HepG2 (cell line): Measurements from ENCODE around the gene SNRPD3. TPM values are rescaled to one million over a fixed set of nuclear protein-coding genes. Genes with fewer than 3 reads are reported as not detected.

Experiments used
- FOXO4 ChIP-seq: sonication (generic); formaldehyde crosslinking; conservative IDR thresholded peaks from 2 replicates; pipeline ENCODE4 v1.8.1; 2023; ENCODE audit warnings: missing genetic modification reagents
- POGK ChIP-seq: sonication (generic); formaldehyde crosslinking; conservative IDR thresholded peaks from 2 replicates; pipeline ENCODE4 v1.8.0; 2022; ENCODE audit warnings: mild to moderate bottlenecking, moderate library complexity, missing genetic modification reagents
- PTBP1 ChIP-seq: fragments of 200-400 bp; formaldehyde crosslinking; IDR thresholded peaks from 2 replicates; pipeline ENCODE4 v1.6.1; 2018; ENCODE audit warnings: low read length, low read depth; ENCODE audit not compliant: poor library complexity, severe bottlenecking
- RFXAP ChIP-seq: sonication (generic); formaldehyde crosslinking; IDR thresholded peaks from 2 replicates; pipeline ENCODE4 v1.4.0; 2020; ENCODE audit warnings: missing genetic modification reagents, borderline replicate concordance
- TGIF2 ChIP-seq: IDR thresholded peaks from 2 replicates; pipeline ENCODE4 v1.6.1; 2016; ENCODE audit warnings: control low read depth, missing compliant biosample characterization
- UBTF ChIP-seq: sonication (generic); formaldehyde crosslinking; IDR thresholded peaks from 2 replicates; pipeline ENCODE4 v1.4.0; 2020; ENCODE audit warnings: mild to moderate bottlenecking, missing genetic modification reagents
- ZMAT3 ChIP-seq: sonication (generic); formaldehyde crosslinking; conservative IDR thresholded peaks from 2 replicates; pipeline ENCODE4 v1.7.0; 2021; ENCODE audit warnings: missing genetic modification reagents
- ZNF337 ChIP-seq: sonication (generic); formaldehyde crosslinking; IDR thresholded peaks from 2 replicates; pipeline ENCODE4 v1.5.1; 2020; ENCODE audit warnings: missing genetic modification reagents, low read depth, mild to moderate bottlenecking, borderline replicate concordance
- ZNF776 ChIP-seq: sonication (generic); formaldehyde crosslinking; IDR thresholded peaks from 2 replicates; pipeline ENCODE4 v1.4.0; 2020; ENCODE audit warnings: mild to moderate bottlenecking, missing genetic modification reagents
- ZNF777 ChIP-seq: sonication (generic); formaldehyde crosslinking; IDR thresholded peaks from 2 replicates; pipeline ENCODE4 v1.4.0; 2020; ENCODE audit warnings: missing genetic modification reagents
- ZUFSP ChIP-seq: sonication (generic); formaldehyde crosslinking; IDR thresholded peaks from 2 replicates; pipeline ENCODE4 v1.9.0; 2021; ENCODE audit warnings: missing genetic modification reagents, mild to moderate bottlenecking, borderline replicate concordance
- polyA plus RNA-seq, 8 experiments: library from polyadenylated mRNA; depleted of rRNA in 3 of 8; stranded (reverse) in 7 of 8; unstranded in 1 of 8; fragments of >200 nt; fragmentation: Illumina TruSeq in 4 of 8; extraction: Trizol in 4 of 8; gene quantifications; 2 replicates each; pipeline versions ENCODE4 v1.2.1 to v1.2.3, GENCODE V29; 2011 to 2016; ENCODE audit warnings: low read depth in 4 of 8, missing spikeins in 1 of 8, mixed read lengths in 1 of 8; ENCODE audit not compliant: insufficient read depth in 1 of 8
- total RNA-seq, 5 experiments: library from RNA; depleted of rRNA; stranded (reverse); fragments of >200 nt; fragmentation: Illumina TruSeq; extraction: Trizol; gene quantifications; 2 replicates each; pipeline ENCODE4 v1.2.3, GENCODE V29; 2016; ENCODE audit warnings: low read depth in 1 of 5
- TF ChIP-seq, protein P1 (sequence below): sonication (generic); formaldehyde crosslinking; IDR thresholded peaks from 2 replicates; pipeline ENCODE4 v1.4.0; 2020; ENCODE audit warnings: missing genetic modification reagents
- TF ChIP-seq, protein P2 (sequence below): sonication (generic); formaldehyde crosslinking; IDR thresholded peaks from 2 replicates; pipeline ENCODE4 v1.5.1; 2020; ENCODE audit warnings: missing genetic modification reagents, mild to moderate bottlenecking, borderline replicate concordance
- TF ChIP-seq, protein P3 (sequence below): IDR thresholded peaks from 2 replicates; pipeline ENCODE4 v1.6.1; 2012; ENCODE audit warnings: low read depth, low read length, improper control_type of control experiment

Gene SNRPD3
- total and polyA plus RNA-seq, 2 of the 13 experiments (the other 11 are each of a cell fraction or from before 2014, with no cell fraction given): 110 to 209 TPM

DNA sequence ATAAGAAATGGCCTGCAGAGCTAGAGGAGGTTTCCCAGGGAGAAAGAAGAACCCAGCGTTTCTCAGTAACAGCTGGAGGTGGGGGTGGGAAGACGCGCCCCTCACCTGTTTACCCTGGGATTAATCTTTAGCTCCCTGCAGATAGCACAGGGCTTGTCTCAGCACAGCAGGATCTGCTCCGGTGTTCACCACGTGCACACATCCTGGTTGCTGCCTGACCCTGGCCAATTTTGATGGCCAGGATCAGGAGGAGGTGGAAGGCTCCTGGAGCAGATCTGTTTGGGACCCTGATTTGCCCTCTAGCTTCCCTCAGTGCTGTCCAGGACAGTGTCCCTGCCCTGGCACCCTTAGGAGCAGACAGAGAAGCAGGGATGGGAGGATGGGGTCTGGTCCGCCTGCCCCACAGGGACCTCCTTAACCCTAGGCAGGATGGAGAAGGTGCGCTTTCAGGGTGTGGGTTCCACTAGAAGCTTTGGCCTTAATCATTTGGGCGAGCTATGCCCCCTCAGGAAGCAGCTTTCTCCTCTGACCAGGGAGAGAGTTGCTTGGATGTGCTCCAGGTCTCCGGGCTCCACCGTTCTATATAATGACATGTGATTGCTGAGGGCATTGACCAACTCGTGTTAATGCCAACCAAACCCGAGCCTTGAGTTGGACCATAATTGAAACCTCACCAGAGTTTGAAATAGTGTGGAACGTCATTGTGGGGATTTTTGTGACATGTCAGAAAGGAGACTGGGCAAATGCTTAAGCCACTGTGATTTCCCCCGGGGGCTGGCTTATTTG lies 41.4 kb upstream of the SNRPD3 start (continued):
- TF ChIP-seq, protein P1, sequence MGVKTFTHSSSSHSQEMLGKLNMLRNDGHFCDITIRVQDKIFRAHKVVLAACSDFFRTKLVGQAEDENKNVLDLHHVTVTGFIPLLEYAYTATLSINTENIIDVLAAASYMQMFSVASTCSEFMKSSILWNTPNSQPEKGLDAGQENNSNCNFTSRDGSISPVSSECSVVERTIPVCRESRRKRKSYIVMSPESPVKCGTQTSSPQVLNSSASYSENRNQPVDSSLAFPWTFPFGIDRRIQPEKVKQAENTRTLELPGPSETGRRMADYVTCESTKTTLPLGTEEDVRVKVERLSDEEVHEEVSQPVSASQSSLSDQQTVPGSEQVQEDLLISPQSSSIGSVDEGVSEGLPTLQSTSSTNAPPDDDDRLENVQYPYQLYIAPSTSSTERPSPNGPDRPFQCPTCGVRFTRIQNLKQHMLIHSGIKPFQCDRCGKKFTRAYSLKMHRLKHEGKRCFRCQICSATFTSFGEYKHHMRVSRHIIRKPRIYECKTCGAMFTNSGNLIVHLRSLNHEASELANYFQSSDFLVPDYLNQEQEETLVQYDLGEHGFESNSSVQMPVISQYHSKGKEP (CRISPR knock-in tag): peak; percentile 89; the same call in 1 of the 2 replicates
- TF ChIP-seq TGIF2 (peak; percentile 74; the same call in 1 of the 2 replicates), UBTF (CRISPR knock-in tag) (peak; percentile 65), ZMAT3 (peak; percentile 98), FOXO4 (CRISPR knock-in tag) (peak; percentile 97; the same call in 1 of the 2 replicates), POGK (CRISPR knock-in tag) (peak; percentile 94), ZNF777 (CRISPR knock-in tag) (0 out of 2 replicates have a peak, but pooled peaks have one; percentile 47), ZNF776 (CRISPR knock-in tag) (peak; percentile 94; the same call in 1 of the 2 replicates), PTBP1 (no peak), ZNF337 (peak; percentile 43; the same call in 1 of the 2 replicates), RFXAP (CRISPR knock-in tag) (peak; percentile 92; the same call in 1 of the 2 replicates), ZUFSP (CRISPR knock-in tag) (no peak)
- TF ChIP-seq, protein P2, sequence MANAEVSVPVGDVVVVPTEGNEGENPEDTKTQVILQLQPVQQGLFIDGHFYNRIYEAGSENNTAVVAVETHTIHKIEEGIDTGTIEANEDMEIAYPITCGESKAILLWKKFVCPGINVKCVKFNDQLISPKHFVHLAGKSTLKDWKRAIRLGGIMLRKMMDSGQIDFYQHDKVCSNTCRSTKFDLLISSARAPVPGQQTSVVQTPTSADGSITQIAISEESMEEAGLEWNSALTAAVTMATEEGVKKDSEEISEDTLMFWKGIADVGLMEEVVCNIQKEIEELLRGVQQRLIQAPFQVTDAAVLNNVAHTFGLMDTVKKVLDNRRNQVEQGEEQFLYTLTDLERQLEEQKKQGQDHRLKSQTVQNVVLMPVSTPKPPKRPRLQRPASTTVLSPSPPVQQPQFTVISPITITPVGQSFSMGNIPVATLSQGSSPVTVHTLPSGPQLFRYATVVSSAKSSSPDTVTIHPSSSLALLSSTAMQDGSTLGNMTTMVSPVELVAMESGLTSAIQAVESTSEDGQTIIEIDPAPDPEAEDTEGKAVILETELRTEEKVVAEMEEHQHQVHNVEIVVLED (CRISPR knock-in tag): peak; percentile 64
- TF ChIP-seq, protein P3, sequence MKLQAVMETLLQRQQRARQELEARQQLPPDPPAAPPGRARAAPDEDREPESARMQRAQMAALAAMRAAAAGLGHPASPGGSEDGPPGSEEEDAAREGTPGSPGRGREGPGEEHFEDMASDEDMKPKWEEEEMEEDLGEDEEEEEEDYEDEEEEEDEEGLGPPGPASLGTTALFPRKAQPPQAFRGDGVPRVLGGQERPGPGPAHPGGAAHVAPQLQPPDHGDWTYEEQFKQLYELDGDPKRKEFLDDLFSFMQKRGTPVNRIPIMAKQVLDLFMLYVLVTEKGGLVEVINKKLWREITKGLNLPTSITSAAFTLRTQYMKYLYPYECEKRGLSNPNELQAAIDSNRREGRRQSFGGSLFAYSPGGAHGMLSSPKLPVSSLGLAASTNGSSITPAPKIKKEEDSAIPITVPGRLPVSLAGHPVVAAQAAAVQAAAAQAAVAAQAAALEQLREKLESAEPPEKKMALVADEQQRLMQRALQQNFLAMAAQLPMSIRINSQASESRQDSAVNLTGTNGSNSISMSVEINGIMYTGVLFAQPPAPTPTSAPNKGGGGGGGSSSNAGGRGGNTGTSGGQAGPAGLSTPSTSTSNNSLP: 0 out of 2 replicates have a peak, but pooled peaks have one; percentile 55
